ENCODE measurements around the gene ATP8B1.

The ATP8B1 gene

GRCh38 chr18:57618910-57619309, 184.2 kb downstream of the ATP8B1 start:
- DNase-seq (ENCODE audit: low spot score), result no peak

DNA sequence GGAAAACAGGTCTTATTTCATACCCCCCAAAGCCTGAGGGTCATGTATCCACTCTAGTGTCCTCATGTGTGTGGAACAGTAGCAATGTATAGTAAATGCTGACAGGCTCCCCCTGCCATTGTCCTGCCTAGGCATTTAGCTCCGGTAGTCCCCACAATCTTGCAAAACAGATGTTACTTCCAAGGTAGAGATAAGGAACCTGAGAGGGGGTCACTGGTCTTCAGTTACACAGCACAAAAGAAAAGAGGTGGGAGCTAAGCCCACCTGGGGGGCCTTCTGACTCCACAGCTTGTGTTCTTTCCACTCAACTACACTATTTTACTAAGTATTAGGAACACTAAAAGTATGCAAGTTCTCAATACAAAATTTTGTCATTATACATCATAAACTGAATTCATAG, 199.2 kb downstream of the ATP8B1 start:
- DNase-seq (ENCODE audit: low spot score), result no peak
